ENCODE data around the gene KRTAP10-1.
"Not testable (repeated sequence)": the region's sequence is repeated elsewhere in the genome, so short reads cannot be mapped to it uniquely, and the experiment has no call there.

KRTAP10-1 gene

GRCh38 chr21:44514746-44515358 is 25.1 kb downstream of the KRTAP10-1 start:
- DNase-seq, result no peak

DNA sequence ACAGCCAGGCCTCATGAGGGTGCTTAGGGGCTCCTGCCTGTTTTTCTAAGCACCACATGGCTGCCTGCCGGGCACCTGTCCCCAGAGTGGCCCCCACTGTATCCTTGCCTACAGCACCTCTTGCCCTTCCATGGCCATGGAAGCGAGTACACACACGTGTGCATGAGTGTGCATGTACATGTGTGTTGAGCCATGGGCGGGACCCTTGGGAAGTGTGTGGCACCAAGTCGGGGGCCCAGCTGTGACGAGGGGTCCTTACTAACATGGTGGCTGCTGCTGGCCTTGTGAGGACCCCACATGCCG is 25.8 kb downstream of the KRTAP10-1 start:
- no peak for DNase-seq

DNA sequence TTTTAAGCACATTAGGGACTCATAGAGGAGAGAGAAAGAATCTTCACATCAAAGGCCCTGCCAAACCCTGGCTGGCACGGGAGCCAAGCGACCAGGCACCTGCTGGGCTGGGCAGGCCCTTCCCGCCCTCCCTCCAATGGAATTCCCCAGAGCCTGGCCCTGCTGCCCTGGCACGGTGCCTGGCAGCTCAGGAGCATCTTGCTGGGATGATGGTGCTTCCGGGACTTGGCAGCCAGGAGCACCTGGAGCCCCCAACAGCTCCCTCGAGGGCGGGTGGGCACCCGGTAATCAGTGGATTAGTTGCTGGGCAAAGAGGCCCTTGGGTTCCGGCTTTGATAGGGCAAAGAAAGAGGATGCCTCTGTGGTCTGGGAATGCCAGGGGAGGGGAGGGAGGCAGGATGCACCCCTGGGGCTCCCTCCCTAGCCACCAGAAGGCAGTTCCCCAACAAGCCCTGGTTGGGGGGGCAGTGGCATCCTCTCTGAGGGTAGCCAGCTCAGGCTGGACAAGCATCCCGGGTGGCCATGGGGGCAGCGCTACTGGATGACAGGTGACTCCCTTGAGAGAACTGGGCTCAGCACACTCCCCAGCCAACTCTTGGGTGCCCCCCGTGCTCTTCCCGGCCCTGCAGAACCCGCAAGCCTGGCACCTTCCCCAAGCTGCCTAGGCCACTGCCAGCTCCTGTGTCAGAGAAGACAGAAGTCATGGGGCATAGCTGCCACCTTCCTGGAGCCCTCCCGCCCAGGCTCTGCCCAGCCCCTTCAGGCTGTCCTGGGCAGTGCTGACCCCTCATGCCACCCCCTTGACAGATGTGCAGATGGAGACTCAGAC is 26.4 kb downstream of the KRTAP10-1 start:
- DNase-seq, result no peak

GRCh38 chr21:44512496-44513388 is 27.3 kb downstream of the KRTAP10-1 start:
- DNase-seq, result no peak

GRCh38 chr21:44511938-44512275 is 28.1 kb downstream of the KRTAP10-1 start:
- DNase-seq, result no peak

GRCh38 chr21:44511219-44511937 is 28.6 kb downstream of the KRTAP10-1 start:
- no peak for DNase-seq

GRCh38 chr21:44510508-44511218 is 29.3 kb downstream of the KRTAP10-1 start:
- peak; percentile 71 for DNase-seq

- DNase-seq, result no peak
Measured at GRCh38 chr21:44510109-44510507, 29.9 kb downstream of the KRTAP10-1 start.

DNA sequence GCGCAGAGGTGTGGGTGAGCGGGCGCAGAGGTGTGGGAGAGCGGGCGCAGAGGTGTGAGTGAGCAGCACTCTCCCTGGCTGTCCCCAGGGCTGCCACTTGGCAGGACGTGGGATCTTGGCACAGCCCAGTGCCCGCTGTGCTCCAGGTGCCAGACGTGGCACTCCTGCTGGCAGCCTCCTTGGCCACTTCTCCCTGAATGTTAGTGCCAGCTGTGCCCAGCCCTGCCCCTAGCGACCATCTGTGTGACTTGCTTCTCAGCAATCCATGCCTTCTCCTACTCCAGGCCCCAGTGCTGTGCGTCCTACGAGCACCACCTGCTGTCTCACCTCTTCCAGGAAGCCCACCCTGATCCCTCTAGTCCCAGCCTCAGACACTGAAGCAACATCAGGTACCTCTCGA is 30.5 kb downstream of the KRTAP10-1 start:
- no peak for DNase-seq

DNA sequence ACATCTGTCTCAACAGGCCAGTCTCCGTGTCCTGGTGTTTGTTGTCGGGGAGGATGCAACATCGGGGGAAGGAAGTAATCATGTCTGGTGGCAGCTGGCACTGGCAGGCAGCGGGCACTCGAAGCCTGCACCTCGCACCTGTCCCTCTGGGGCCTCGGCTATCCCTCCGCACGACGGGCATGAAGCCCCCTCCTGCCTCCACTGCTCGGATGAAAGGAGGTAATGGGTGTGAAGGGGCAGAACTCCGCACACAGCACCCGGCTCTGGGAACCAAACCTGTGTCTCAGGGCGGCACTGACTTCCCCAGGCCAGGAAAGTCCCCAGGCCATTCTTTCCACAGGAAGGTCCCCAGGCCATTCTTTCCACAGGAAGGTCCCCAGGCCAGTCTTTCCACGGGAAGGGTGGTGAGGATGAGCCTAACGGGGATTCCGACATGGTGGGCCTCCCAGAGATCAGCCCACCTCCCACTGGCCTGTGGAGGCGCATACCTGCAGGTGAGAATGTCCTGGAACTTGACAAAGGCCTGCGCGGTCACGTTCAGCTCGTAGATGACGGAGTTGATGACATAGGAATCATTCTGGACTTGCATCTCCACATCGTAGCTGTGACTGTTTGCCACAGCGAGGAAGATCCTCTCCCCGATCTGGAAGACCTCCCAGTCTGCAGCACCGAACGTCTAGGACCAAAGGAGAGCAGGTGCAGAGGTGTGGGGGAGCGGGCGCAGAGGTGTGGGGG is 31.1 kb downstream of the KRTAP10-1 start:
- no peak for DNase-seq

- DNase-seq, result no peak
Measured at GRCh38 chr21:44508426-44508710, 31.6 kb downstream of the KRTAP10-1 start.

GRCh38 chr21:44507673-44508425 is 32.1 kb downstream of the KRTAP10-1 start:
- no peak for DNase-seq

DNA sequence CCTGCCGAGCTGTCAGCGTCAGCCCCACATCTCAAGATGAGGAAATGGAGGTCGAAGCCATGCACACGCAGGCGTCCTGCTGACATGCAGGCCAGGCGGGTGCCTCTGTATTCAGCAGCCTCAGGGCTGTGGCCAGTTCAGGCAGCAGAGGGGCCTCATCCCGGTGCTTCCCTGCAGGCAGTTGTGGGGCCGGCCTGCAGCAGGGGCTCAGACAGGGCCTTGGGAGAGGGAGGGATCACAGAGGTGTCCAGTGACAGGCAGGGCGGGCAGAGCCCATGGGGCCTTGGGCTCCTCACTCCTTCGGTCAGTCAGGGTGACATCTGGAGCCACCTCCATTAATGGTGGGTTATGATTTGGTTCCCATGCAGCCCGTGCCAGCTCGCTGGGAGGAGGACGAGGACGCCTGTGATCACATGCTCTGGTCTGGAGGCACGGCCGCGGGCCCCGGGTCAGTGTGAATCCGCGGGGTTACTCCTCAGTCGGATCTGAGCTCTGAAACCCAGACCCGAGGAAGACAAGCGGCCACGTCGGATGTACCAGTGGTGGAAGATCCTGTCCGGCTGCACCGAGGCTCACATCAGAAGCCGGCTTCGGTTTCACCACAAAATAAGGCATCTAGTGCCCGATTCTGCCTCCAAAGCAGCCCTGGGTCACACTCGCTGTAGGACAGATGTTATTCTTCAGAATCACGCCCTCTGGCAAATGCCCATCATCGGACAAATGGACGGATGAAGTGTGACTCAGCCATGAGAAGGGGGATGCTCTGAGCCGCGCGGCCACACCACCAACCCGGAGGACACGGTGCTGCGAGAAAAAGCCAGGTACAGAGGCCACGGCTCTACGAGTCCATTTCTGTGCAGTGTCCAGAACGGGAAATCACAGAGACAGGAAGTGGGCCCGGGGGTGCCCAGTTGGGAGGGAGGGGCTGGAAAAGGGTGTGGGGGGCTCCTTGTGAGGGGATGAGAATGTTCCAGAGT is 33.4 kb downstream of the KRTAP10-1 start:
- DNase-seq, result no peak

DNA sequence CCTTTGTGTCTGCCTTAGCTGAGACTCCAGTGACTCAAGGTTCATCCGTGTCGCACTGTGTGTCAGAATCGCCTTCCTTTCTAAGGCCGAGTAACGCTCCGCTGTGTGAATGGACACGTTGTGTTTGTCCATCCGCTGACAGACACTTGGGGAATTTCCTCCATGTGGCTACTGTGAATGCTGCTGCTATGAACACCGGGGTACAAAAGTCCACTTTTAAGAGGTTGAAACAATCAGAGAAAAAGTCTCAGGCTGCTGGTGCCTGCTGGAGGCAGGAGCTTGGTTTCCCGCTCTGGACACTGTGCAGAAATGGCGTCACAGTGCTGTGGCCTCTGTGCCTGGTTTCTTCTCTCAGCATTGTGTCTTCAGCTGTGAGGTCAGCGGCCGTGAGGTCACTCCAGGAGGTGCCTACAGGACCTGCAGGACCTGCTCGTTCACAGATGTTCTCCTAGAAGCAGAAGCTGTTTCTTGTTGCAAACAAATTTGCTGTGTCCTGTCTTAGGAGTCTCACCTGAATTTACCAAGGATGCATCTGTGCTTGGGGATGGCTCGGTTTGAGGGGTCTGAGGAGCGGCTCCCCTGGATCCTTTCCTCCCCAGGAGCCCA is 34.2 kb downstream of the KRTAP10-1 start:
- no peak for DNase-seq

DNA sequence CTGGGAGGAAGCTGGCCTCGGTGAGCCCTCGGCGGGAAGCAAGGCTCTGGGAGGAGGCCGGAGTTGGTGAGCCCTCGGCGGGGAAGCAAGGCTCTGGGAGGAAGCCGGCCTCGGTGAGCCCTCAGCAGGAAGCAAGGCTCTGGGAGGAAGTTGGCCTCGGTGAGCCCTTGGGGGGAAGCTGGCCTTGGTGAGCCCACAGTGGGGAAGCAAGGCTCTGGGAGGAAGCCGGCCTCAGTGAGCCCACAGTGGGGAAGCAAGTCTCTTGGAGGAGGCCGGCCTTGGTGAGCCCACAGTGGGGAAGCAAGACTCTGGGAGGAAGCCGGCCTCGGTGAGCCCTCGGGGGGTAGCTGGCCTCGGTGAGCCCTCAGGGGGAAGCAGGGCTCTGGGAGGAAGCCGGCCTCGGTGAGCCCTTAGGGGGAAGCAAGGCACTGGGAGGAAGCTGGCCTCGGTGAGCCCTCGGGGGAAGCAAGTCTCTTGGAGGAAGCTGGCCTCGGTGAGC is 36.0 kb downstream of the KRTAP10-1 start:
- no peak for DNase-seq

DNA sequence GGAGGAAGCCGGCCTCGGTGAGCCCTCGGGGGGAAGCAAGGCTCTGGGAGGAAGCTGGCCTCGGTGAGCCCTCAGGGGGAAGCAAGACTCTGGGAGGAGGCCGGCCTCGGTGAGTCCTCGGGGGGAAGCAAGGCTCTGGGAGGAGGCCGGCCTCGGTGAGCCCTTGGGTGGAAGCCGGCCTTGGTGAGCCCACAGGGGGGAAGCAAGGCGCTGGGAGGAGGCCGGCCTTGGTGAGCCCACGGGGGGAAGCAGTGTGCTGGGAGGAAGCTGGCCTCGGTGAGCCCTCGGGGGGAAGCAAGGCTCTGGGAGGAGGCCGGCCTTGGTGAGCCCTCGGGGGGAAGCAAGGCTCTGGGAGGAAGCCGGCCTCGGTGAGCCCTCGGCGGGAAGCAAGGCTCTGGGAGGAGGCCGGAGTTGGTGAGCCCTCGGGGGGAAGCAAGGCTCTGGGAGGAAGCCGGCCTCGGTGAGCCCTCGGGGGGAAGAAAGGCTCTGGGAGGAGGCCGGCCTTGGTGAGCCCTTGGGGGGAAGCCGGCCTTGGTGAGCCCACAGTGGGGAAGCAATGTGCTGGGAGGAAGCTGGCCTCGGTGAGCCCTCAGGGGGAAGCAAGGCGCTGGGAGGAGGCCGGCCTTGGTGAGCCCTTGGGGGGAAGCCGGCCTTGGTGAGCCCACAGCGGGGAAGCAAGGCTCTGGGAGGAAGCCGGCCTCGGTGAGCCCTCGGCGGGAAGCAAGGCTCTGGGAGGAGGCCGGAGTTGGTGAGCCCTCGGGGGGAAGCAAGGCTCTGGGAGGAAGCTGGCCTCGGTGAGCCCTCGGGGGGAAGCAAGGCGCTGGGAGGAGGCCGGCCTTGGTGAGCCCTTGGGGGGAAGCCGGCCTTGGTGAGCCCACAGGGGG is 36.7 kb downstream of the KRTAP10-1 start:
- not testable (repeated sequence) for DNase-seq

- no peak for DNase-seq
Measured at GRCh38 chr21:44502171-44502958, 37.6 kb downstream of the KRTAP10-1 start.
